Measurements from ENCODE around the gene SWAP70.

SWAP70 gene

GRCh38 chr11:9651481-9651880 lies 12.4 kb upstream of the SWAP70 start:
- peaks cover 1% of the 10 kb centered on the region; the same call in 1 of the 2 replicates for H3F3A ChIP-seq (ENCODE audit: control insufficient read depth, insufficient read depth)
- H3K4me2 ChIP-seq (ENCODE audit: low read length), result no peak overlapping the region
- H3K36me3 ChIP-seq (ENCODE audit: control insufficient read depth, low read length), result no peaks in the 10 kb centered on the region
- H3K4me1 ChIP-seq (ENCODE audit: control insufficient read depth, low read length), result peaks cover 18% of the 10 kb centered on the region
- TF ChIP-seq EZH2phosphoT487 (IDR thresholded peaks at IDR 0.05; ENCODE audit: borderline replicate concordance, low read length) (no peak), CTCF (IDR thresholded peaks at IDR 0.05; ENCODE audit: low read depth, low read length, poor library complexity, severe bottlenecking) (no peak)
- H3K9me3 ChIP-seq (ENCODE audit: control insufficient read depth, insufficient read depth, low read length), result peaks cover 10% of the 10 kb centered on the region; the same call in 1 of the 2 replicates
- no peak overlapping the region for H3K4me3 ChIP-seq (ENCODE audit: low read length)
- H4K20me1 ChIP-seq (ENCODE audit: control insufficient read depth, insufficient read depth, low read depth, low read length), result no peaks in the 10 kb centered on the region
- no peaks in the 10 kb centered on the region for H3K9me2 ChIP-seq (replicated peaks; ENCODE audit: control insufficient read depth, low read length)
- no peak overlapping the region for H3K27ac ChIP-seq (ENCODE audit: low read depth, low read length)
- no peaks in the 10 kb centered on the region for H3K79me2 ChIP-seq (ENCODE audit: control insufficient read depth, low read length)
- no peaks in the 10 kb centered on the region for H3K27me3 ChIP-seq (ENCODE audit: control insufficient read depth, low read length)

GRCh38 chr11:9651899-9652748 lies 11.8 kb upstream of the SWAP70 start:
- Histone ChIP-seq H3K36me3 (ENCODE audit: control insufficient read depth, low read length) (no peaks in the 10 kb centered on the region), H4K20me1 (ENCODE audit: control insufficient read depth, insufficient read depth, low read depth, low read length) (no peaks in the 10 kb centered on the region), H3K79me2 (ENCODE audit: control insufficient read depth, low read length) (no peaks in the 10 kb centered on the region), H3F3A (ENCODE audit: control insufficient read depth, insufficient read depth) (no peaks in the 10 kb centered on the region), H3K27ac (ENCODE audit: low read depth, low read length) (no peak overlapping the region), H3K4me2 (ENCODE audit: low read length) (no peak overlapping the region), H3K9me2 (replicated peaks; ENCODE audit: control insufficient read depth, low read length) (no peaks in the 10 kb centered on the region), H3K4me3 (ENCODE audit: low read length) (no peak overlapping the region), H3K27me3 (ENCODE audit: control insufficient read depth, low read length) (no peaks in the 10 kb centered on the region), H3K4me1 (ENCODE audit: control insufficient read depth, low read length) (peaks cover 21% of the 10 kb centered on the region), H3K9me3 (ENCODE audit: control insufficient read depth, insufficient read depth, low read length) (peaks cover 10% of the 10 kb centered on the region; the same call in 1 of the 2 replicates)
- TF ChIP-seq EZH2phosphoT487 (IDR thresholded peaks at IDR 0.05; ENCODE audit: borderline replicate concordance, low read length) (no peak), CTCF (IDR thresholded peaks at IDR 0.05; ENCODE audit: low read depth, low read length, poor library complexity, severe bottlenecking) (no peak)

GRCh38 chr11:9653871-9654270 lies 10.0 kb upstream of the SWAP70 start:
- Histone ChIP-seq H3K9me3 (ENCODE audit: control insufficient read depth, insufficient read depth, low read length) (no peaks in the 10 kb centered on the region), H3F3A (ENCODE audit: control insufficient read depth, insufficient read depth) (no peaks in the 10 kb centered on the region), H3K4me3 (ENCODE audit: low read length) (no peak overlapping the region), H3K36me3 (ENCODE audit: control insufficient read depth, low read length) (no peaks in the 10 kb centered on the region), H3K79me2 (ENCODE audit: control insufficient read depth, low read length) (no peaks in the 10 kb centered on the region), H3K27me3 (ENCODE audit: control insufficient read depth, low read length) (no peaks in the 10 kb centered on the region), H3K9me2 (replicated peaks; ENCODE audit: control insufficient read depth, low read length) (no peaks in the 10 kb centered on the region), H3K27ac (ENCODE audit: low read depth, low read length) (no peak overlapping the region), H4K20me1 (ENCODE audit: control insufficient read depth, insufficient read depth, low read depth, low read length) (no peaks in the 10 kb centered on the region), H3K4me2 (ENCODE audit: low read length) (no peak overlapping the region), H3K4me1 (ENCODE audit: control insufficient read depth, low read length) (peaks cover 32% of the 10 kb centered on the region)
- no peak for TF ChIP-seq EZH2phosphoT487 (IDR thresholded peaks at IDR 0.05; ENCODE audit: borderline replicate concordance, low read length)
- TF ChIP-seq CTCF (IDR thresholded peaks at IDR 0.05; ENCODE audit: low read depth, low read length, poor library complexity, severe bottlenecking), result no peak
